Adrenal gland (tissue), 5 donors: ENCODE data around the gene WWOX.

Source experiments
- CTCF ChIP-seq, 6 experiments: fragments of 450-650 bp in 4 of 6; fragments of 200-600 bp in 2 of 6; sonication (generic) in 1 of 6; IDR thresholded peaks; 1 replicate in 5 of 6; 2 replicates in 1 of 6; pipeline versions ENCODE4 v1.5.1 to v1.8.0; 2016 to 2021; ENCODE audit warnings: antibody characterized with exemption in 6 of 6, mild to moderate bottlenecking in 2 of 6, moderate library complexity in 1 of 6
- POLR2A ChIP-seq, 2 donors: fragments of 450-650 bp; IDR thresholded peaks; one replicate each; pipeline ENCODE4 v1.6.1; 2017; ENCODE audit warnings: antibody characterized with exemption in 2 of 2, mild to moderate bottlenecking in 2 of 2, moderate library complexity in 1 of 2
- donor health status: DM: no; HTN: no; CAD: no.

GRCh38 chr16:78105517-78105916, 6.1 kb downstream of the WWOX start:
- TF ChIP-seq POLR2A (IDR thresholded peaks at IDR 0.05) (no peak), CTCF (IDR thresholded peaks at IDR 0.05) (no peak)
